Spinal cord (tissue), 10 donors: ENCODE measurements around the gene GLCE. TPM values are rescaled to one million over a fixed set of nuclear protein-coding genes. Genes with fewer than 3 reads are reported as not detected.
A peak's percentile ranks its signal among the peaks of the same experiment; 100 is the strongest.
"Not testable (repeated sequence)": the region's sequence is repeated elsewhere in the genome, so short reads cannot be mapped to it uniquely, and the experiment has no call there.

ENCODE experiments used
- DNase-seq, 6 donors: peaks; one replicate each; pipeline versions ENCODE4 v3.0.0 to v3.0.0-alpha.2; 2013 to 2015; ENCODE audit warnings: low spot score in 6 of 6, low read depth in 4 of 6
- H3K27ac ChIP-seq: one replicate; pipeline ENCODE4 v1.5.1; 2013; ENCODE audit warnings: low read depth, low read length, control low read depth
- H3K27me3 ChIP-seq: one replicate; pipeline ENCODE4 v1.6.1; 2013; ENCODE audit warnings: low read length; ENCODE audit not compliant: control insufficient read depth, insufficient read depth
- H3K36me3 ChIP-seq: one replicate; pipeline ENCODE4 v1.6.1; 2013; ENCODE audit warnings: low read length; ENCODE audit not compliant: control insufficient read depth, insufficient read depth
- H3K4me1 ChIP-seq: one replicate; pipeline ENCODE4 v1.6.1; 2013; ENCODE audit warnings: low read length; ENCODE audit not compliant: control insufficient read depth, insufficient read depth
- H3K4me3 ChIP-seq: one replicate; pipeline ENCODE4 v1.5.1; 2013; ENCODE audit warnings: low read depth, low read length, control low read depth
- H3K9me3 ChIP-seq: one replicate; pipeline ENCODE4 v1.6.1; 2013; ENCODE audit warnings: low read length; ENCODE audit not compliant: control insufficient read depth, insufficient read depth
- WGBS: methylation state at CpG from one replicate; pipeline ENCODE4 v1.1.5; 2013; ENCODE audit warnings: missing lambda C conversion rate; ENCODE audit not compliant: insufficient coverage; 5-methylcytosine and 5-hydroxymethylcytosine counted together
- polyA plus RNA-seq, 2 donors: library from polyadenylated mRNA; unstranded; fragments of 120-200 nt; gene quantifications; one replicate each; pipeline ENCODE4 v1.2.1, GENCODE V29; 2013; ENCODE audit not compliant: insufficient read length in 2 of 2
- total RNA-seq, 2 donors: library from RNA; depleted of rRNA in 1 of 2; stranded (reverse); fragments of 120-200 nt in 1 of 2; fragments of >200 nt in 1 of 2; gene quantifications; one replicate each; pipeline versions ENCODE4 v1.2.3 to v1.2.4, GENCODE V29; 2013 to 2014
- donor health status: healthy.

The GLCE gene
- total and polyA plus RNA-seq, 4 donors: 24.0 to 71.0 (median 42.6) TPM

DNA sequence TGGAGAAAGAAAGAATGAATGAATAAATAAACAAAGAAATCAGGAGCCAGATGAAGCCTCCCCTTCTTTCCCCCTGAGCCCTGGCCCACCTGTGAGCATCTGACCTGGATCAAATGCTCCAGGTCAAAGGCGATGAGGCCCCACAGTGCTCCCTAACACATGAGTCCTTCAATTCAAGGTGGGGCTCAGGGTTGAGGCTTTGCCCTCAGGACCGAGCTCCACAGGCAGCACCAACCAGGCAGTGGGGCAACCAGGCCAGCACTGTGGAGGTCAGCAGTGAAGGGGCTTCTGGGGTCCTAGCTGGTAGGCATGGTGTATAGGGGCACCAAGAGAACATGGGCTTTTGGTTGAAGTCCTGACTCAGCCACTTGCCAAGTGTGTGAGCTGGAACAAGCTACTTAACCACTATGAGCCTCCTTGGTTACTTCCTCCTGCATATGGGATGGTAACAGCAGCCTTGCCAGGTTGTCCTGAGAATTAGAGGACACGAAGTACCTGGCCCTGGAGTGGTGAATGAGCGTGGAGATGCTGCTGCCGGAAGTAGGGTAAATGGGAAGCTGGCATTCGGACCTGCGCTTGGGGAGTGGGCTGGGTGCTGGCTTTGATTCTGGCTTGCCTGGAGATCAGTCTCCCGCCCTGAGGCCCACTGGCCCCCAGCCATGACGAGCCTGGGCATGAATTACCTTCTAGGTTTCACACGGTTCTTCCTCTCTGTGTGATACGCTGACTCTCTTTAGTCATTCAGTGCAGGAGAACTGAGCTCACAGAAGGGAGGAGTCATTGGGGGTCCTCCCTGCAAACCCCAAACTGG lies 128.3 kb downstream of the GLCE start:
- no peak for DNase-seq
- Histone ChIP-seq H3K9me3 (no peaks in the 10 kb centered on the region), H3K4me1 (peaks cover 2% of the 10 kb centered on the region), H3K36me3 (no peaks in the 10 kb centered on the region), H3K4me3 (no peak overlapping the region), H3K27me3 (no peaks in the 10 kb centered on the region), H3K27ac (no peak overlapping the region)
- WGBS: 88% methylated on average over 11 of the region's 11 CpGs

DNA sequence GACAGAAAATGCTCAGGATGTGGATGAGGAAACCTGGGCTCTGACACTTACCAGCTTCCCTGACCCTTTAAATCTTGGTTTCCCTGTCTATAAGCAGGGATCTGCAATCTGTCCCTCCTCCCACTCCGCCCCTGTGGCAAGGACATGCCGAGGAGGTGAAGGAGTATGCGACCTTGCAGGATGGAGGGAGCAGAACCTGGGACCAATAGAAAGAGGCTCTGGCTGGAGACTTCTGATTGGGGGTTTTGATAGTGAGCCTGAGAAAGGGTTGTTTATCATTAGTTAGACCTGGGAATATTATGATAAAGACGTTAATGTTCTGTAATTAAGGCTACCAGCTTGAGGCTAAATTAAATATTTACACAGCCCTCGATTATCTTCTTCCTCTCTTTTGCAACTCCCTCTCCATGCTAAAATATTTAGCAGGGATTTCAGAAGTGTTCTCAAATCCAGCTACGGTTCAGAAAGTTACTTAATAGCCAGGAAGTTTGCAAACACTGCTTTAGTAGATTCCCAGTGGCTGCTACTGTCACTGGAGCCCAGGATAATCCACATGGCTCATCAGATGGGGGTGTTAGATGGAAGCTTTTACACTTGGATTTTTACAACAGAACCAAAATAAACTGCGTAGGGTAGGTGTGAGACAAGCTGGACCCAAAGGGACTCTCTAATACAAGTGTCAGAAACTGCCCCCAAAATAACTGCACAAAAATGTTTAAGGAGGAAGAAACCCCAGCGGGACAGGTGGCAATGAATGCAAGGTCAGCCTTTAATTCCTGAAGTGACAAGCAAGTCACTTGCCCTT lies 129.1 kb downstream of the GLCE start:
- Histone ChIP-seq H3K4me1 (peaks cover 2% of the 10 kb centered on the region), H3K27me3 (no peaks in the 10 kb centered on the region), H3K36me3 (no peaks in the 10 kb centered on the region), H3K9me3 (no peaks in the 10 kb centered on the region), H3K4me3 (no peak overlapping the region), H3K27ac (no peak overlapping the region)
- 100% methylated on average over 1 of the region's 8 CpGs for WGBS
- no peak for DNase-seq

DNA sequence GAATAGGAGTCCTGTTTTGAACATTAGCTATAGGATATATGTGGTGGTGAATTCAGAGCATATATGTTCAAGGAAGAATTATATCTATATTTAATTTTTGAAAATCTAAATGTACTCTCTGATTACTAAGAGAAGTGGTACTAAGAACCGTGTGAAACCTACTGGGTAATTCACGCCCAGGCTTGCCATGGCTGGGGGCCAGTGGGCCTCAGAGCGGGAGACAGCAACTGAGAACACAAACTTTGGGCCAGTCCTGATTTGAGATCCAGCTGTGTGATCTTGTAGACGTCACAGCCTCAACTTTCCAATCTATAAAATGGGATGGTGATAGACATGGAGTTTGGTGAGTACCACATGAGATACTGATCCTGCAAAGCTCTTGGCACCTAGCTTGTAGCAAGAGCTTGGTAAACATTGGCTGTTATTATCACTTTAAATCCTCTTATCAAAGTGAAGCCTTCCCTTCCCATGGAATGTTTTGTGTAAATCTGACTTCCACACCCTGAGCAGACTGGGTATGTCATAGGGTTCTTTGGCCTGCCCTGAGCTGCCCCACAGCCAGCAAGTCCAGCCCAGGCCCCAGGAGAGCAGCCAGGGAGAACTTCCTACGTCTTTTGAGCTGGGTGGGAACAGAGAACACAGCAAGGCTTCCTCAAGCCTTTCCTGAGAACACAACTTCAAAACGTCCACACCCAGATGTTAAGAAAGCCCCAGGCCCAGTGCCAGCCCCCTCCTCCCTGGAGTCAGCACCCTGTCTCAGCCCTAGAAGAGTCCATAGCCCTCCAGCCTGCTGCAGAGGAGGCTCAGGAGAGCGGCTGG lies 130.1 kb downstream of the GLCE start:
- Histone ChIP-seq H3K4me1 (peaks cover 2% of the 10 kb centered on the region), H3K4me3 (no peak overlapping the region), H3K27me3 (no peaks in the 10 kb centered on the region), H3K9me3 (no peaks in the 10 kb centered on the region), H3K36me3 (no peaks in the 10 kb centered on the region), H3K27ac (peak overlapping the region; percentile 22)
- WGBS: 85% methylated on average over 4 of the region's 7 CpGs
- peak in 1 of 6 donors; percentile 39 for DNase-seq

DNA sequence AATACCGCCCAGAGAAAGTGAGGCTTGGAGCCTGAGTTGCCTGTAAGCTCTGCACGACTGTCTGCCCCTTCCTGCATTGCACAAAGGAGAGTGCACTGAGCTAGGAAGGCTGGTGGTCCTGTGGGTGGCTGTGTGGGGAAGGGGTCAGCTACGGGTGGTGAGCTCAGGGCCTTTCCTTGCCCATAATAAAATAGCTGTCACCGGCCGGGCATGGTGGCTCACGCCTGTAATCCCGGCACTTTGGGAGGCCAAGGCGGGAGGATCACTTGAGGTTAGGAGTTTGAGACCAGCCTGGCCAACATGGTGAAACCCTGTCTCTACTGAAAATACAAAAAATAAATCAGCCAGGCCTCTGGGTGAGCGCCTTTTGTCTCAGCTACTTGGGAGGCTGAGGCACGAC lies 131.2 kb downstream of the GLCE start:
- H3K4me1 ChIP-seq, H3K4me3 ChIP-seq, H3K27me3 ChIP-seq, H3K9me3 ChIP-seq, DNase-seq, H3K27ac ChIP-seq, H3K36me3 ChIP-seq: not testable (repeated sequence)
- WGBS: 89% methylated on average over 7 of the region's 10 CpGs

DNA sequence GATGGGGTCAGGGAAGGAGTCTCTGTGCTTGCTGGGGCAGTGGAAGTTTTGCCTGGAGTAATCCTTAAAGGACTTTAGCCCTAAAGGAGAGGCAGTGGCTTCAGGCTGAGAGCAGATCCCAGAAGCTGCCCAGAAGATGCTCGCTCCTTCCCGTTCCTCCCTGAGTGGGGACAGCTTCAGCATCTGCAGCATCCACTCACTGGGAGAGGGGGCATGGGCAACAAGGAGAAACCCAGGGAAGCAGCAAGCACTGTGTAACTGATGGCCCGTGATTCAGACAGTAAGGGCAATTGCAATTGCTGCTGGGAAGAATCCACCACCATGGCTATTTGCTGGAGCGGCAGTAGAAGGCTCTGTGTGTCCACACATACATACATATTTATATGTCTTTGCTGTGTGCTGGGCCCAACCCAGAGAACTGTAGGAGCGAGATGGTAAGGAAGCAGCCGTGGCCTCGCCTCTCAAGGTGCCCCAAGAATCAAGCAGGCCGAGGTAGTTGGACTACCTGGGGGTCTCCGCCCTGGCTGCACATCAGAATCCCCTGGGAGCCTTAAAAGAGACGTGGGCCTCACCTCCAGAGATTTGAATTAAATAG lies 132.5 kb downstream of the GLCE start:
- no peak overlapping the region for H3K27ac ChIP-seq
- no peaks in the 10 kb centered on the region for H3K9me3 ChIP-seq
- no peak overlapping the region for H3K4me3 ChIP-seq
- DNase-seq: no peak
- peaks cover 13% of the 10 kb centered on the region for H3K27me3 ChIP-seq
- peaks cover 2% of the 10 kb centered on the region for H3K4me1 ChIP-seq
- 86% methylated on average over 9 of the region's 10 CpGs for WGBS
- no peaks in the 10 kb centered on the region for H3K36me3 ChIP-seq

DNA sequence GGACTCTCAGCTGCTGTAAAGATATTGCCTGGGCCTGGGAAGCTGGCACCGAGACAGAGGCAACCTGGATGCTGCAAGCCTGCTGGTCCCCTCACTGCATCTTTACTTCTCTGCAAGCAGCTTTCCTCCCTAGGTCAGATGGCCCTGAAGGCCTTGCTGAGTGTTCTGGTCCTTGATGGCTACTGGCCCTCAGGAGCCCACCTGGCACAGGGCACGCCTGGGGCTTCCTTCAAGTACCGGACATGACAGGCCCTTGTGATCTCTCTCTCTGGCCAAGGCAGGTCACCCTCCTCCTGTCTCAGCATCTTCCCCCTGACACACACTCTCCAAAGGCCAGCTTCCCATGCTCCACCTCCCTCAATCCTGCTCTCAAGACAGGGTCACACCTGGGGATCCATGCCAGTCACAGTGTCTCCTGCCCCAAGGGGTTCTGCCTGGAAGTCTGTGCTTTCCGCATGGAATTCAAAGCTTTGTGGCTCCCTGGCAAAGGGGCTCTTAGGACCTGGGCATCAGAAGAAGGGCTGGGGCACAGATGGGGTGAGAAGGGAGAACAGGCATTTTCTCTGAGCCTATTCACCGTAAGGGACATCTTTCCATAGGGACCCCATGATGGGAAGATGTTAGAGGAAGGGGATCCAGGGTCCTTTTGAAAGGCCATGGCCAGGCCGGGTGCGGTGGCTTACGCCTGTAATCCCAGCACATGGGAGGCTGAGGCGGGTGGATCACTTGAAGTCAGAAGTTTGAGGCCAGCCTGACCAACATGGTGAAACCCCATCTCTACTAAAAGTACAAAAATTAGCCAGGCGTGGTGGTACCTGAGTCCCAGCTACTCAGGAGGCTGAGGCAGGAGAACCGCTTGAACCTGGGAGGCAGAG lies 133.5 kb downstream of the GLCE start:
- Histone ChIP-seq H3K4me3 (no peak overlapping the region), H3K9me3 (no peaks in the 10 kb centered on the region), H3K4me1 (peaks cover 9% of the 10 kb centered on the region), H3K27ac (no peak overlapping the region), H3K27me3 (peaks cover 20% of the 10 kb centered on the region), H3K36me3 (no peaks in the 10 kb centered on the region)
- WGBS: 91% methylated on average over 11 of the region's 11 CpGs
- DNase-seq: no peak

DNA sequence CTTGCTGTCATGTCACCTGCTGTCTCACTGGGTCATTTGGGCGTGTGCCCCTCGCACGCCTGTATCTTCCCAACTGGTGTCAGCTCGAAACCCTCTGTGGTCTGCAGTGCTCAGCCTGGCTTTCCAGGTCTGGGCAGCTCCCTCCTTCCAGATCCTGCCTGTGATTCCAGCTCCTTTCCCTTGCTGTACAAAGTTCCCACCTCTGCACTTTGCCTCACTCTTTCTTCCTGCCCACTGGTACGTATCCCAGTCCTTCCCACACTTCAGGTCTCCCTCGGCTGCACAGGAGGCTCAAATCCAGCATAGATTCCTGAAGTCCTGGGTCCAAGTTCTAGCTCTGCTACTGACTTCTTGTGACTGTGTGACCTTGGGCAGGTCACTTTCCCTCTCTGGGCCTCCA lies 136.2 kb downstream of the GLCE start:
- H3K27ac ChIP-seq: no peak overlapping the region
- H3K9me3 ChIP-seq: no peaks in the 10 kb centered on the region
- peaks cover 35% of the 10 kb centered on the region for H3K27me3 ChIP-seq
- H3K36me3 ChIP-seq: no peaks in the 10 kb centered on the region
- DNase-seq: no peak
- H3K4me1 ChIP-seq: peaks cover 13% of the 10 kb centered on the region
- 91% methylated on average over 6 of the region's 6 CpGs for WGBS
- H3K4me3 ChIP-seq: no peak overlapping the region

DNA sequence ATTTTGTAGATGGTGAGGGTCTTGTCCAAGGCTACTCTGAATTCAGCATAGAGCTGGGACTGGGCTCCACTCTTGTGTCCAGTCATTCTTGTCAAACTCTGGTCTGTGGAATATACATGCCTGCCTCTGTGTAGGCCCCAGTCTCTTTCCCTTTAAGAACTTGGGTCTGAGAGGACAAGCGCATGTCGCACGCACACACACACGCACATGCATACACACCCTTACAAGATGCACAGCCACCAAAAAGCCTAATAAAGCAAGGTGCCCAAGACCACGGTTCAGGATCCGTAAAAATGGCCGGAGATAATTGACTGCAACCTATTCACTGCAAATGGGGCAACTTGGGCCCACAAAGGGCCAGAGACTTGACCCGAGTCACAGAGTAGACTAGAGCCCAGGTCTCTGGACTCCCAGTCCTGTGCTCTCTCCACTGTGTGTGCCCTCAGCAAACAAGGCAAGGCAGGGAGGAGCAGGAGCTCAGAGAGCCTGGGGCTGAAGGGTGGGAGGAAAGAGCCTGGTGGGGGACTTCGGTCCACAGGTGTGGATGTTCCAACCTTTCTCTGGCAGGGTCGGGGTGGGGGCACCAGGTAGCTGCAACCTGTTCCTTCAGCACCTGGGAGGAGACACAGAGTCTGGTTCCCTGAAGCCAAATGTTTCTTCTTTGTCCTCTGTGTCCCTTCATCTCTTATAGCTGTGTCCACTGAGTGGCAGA lies 137.4 kb downstream of the GLCE start:
- Histone ChIP-seq H3K27me3 (peaks cover 36% of the 10 kb centered on the region), H3K4me3 (no peak overlapping the region), H3K36me3 (no peaks in the 10 kb centered on the region), H3K4me1 (peaks cover 16% of the 10 kb centered on the region), H3K27ac (no peak overlapping the region), H3K9me3 (no peaks in the 10 kb centered on the region)
- no peak for DNase-seq
- WGBS: 93% methylated on average over 10 of the region's 10 CpGs
